Left cardiac atrium (tissue), 4 donors: ENCODE measurements around the gene PUM1. TPM values are rescaled to one million over a fixed set of nuclear protein-coding genes. Genes with fewer than 3 reads are reported as not detected.
A peak's percentile ranks its signal among the peaks of the same experiment; 100 is the strongest.
"Not testable (repeated sequence)": the region's sequence is repeated elsewhere in the genome, so short reads cannot be mapped to it uniquely, and the experiment has no call there.

ENCODE experiments used
- ATAC-seq, 2 donors: fragments of 200-7000 bp; cut with Tn5 transposase; one replicate each; pipeline ENCODE4 v1.9.1; 2020; ENCODE audit warnings: mild to moderate bottlenecking in 2 of 2, moderate library complexity in 2 of 2
- DNase-seq: peaks from one replicate; pipeline ENCODE4 v3.0.0-alpha.2; 2020
- intact Hi-C, 2 donors: fragments of 100-400 bp; cut with DNase I; formaldehyde crosslinking; loops; one replicate each; pipeline versions ENCODE4 v1.14.1 to v1.15.1; 2022 to 2023
- total RNA-seq, 2 donors: library from RNA; stranded (reverse); fragmentation: NEBNext Ultra II Directional; extraction: Animal tissue kit (Norgen Biotek cat#: 25700); gene quantifications; one replicate each; pipeline ENCODE4 v1.2.1, GENCODE V29; 2021
- donor health status: DM: no; HTN: yes; CAD: no.
- donor health status: DM: no; HTN: yes; CAD: no; lungs with severe emphysema.
- donor health status: DM: yes; HTN: yes; CAD: no.
- donor health status: Dilated cardiomyopathy.

Gene PUM1
- total RNA-seq, 2 donors from 2014 or later: 71.3 to 75.1 TPM

DNA sequence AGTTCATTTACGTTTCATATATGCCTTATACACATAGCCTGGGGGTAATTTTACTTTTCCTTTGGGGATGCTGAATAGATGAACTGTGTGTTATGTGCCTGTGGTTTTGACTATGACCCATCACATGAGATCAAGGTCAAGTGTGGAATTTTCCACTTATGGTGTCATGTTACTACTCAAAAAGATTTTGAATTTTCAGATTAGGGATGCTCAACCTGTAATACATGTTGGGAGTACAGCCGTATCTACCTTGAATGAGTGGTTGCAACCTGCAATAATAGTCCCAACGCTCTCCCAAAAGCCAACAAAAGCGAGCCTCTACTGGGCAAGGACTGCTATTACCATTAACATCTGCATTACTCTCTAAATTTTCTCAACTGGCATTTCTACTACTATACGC is 88.4 kb downstream of the PUM1 start:
- peak in 1 of 2 donors; percentile 13 for ATAC-seq
- no peak for DNase-seq
- intact Hi-C loops: no loop called here

GRCh38 chr1:30976143-30976542 is 89.4 kb downstream of the PUM1 start:
- intact Hi-C loops: no loop called here

GRCh38 chr1:30975217-30975616 is 90.3 kb downstream of the PUM1 start:
- intact Hi-C loops: no loop called here
- DNase-seq (no peak), ATAC-seq (no peak)

More at GRCh38 chr1:30976143-30976542, 89.4 kb downstream of the PUM1 start:
- ATAC-seq: peak; percentile 38 to 66
- no peak for DNase-seq

GRCh38 chr1:30974536-30974935 is 91.0 kb downstream of the PUM1 start:
- intact Hi-C loops: no loop called here
- ATAC-seq (no peak), DNase-seq (no peak)

DNA sequence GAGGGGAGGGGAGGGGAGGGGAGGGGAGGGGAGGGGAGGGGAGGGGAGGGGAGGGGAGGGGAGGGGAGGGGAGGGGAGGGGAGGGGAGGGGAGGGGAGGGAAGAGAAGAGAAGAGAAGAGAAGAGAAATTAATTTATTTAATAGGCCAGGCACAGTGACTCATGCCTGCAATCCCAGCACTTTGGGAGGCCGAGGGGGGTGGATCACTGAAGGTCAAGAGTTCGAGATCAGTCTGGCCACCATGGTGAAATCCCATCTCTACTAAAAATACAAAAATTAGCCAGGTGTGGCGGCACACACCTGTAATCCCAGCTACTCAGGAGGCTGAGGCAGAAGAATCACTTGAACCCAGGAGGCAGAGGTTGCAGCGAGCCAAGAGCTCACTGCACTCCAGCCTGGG is 93.2 kb downstream of the PUM1 start:
- intact Hi-C loops, DNase-seq, ATAC-seq: not testable (repeated sequence)

DNA sequence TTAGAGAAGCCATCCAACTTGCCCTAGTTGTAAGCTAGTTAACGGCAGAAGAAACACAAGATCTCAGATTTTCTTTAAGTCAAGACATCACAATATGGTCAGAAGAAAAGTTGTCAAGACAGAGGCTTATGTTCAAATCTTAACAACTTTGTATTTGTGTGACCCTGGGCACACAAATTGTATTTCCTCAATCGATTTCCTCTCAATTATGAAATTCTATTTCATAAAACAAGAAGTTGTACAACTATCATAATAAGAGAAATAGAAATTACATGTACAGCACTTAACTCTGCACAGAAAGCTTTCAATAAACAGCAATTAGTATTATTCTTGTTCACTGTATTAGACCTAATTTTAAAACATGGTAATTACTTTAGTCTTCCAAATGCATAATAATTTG is 94.0 kb downstream of the PUM1 start:
- ATAC-seq: no peak
- intact Hi-C loops: no loop called here
- no peak for DNase-seq

GRCh38 chr1:30969903-30970302 is 95.6 kb downstream of the PUM1 start:
- intact Hi-C loops: no loop called here
- ATAC-seq (no peak), DNase-seq (no peak)

DNA sequence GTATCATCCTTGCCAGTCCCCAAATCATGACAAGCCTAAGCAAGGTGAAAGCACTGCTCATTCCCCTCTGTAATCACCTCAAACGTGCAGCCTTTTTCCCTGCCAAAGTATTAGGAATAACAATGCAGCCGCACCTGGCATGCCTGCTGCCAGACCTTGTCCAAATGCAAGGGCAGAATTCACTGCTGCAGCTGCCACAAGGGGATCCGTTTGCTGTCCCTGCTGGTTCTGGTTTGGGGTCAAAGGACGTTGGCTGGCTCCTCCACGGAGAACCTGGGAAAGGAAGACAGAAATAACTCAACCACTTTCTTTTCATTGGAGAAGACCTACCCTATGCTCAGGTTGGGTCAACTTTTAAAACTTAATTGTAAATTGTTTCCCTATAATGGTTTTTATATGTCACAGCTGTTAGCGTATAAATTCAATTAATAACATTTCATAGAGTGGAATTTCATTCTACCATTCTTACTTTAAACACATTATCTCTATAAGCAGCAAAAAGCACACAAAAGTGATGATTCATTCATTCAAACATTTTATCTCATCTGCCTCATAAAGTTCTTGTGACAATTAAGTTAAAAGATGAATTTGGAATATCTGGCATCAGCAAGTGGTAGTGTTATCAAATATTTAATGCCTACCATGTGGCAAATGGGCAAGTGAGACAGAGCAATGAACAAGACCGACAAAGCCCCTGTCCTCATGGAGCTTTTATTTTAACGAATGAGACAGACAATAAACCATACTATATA is 97.1 kb downstream of the PUM1 start:
- no peak for DNase-seq
- ATAC-seq: no peak
- intact Hi-C loops: no loop called here

GRCh38 chr1:30966690-30967369 is 98.7 kb downstream of the PUM1 start:
- intact Hi-C loops: no loop called here
- no peak for DNase-seq
- peak in 1 of 2 donors; percentile 68 for ATAC-seq

DNA sequence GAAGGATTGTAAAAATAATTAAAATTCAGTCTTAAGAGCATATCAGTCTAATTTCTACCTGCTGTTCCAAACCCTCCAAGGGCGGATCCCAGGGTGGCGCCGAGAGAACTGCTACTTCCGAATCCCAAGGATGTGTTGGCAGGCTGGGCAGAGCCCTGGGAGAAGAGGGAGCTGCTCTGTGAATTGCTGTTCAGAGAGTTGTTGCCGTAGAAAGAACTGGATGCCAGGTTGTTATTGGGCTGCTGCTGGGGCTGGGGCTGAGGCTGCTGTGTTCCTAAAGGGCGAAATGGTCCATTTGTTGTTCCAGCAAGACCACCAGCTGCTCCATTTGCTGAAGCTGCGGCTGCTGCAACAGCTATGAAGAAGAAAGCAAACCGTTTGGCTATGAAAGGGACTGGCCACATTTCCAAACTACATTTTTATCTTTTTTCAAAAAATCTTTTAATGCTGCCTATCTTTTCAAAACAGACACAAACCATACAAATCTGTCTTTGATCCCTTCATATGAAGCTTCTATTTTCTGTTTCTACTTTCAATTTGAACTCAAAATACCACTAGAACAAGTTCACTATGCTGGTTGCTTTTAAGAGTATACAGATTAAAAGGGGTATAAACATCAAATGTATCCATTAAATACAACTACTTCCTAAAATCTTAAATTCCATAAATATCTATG is 99.5 kb downstream of the PUM1 start:
- ATAC-seq (peak in 1 of 2 donors; percentile 36), DNase-seq (no peak)
- intact Hi-C loops: no loop called here

- DNase-seq (peak; percentile 33), ATAC-seq (peak; percentile 48 to 59)
- intact Hi-C loops: no loop called here
Measured at GRCh38 chr1:30964706-30965105, 100.8 kb downstream of the PUM1 start.

GRCh38 chr1:30962609-30963508 is 102.7 kb downstream of the PUM1 start:
- ATAC-seq (no peak), DNase-seq (no peak)
- intact Hi-C loops: no loop called here

- intact Hi-C loops: no loop called here
- ATAC-seq (no peak), DNase-seq (no peak)
Measured at GRCh38 chr1:30957560-30958222, 107.8 kb downstream of the PUM1 start.

- ATAC-seq: no peak
- DNase-seq: no peak
- intact Hi-C loops: no loop called here
Measured at GRCh38 chr1:30955448-30956015, 110.0 kb downstream of the PUM1 start.

- DNase-seq (no peak), ATAC-seq (no peak)
- intact Hi-C loops: no loop called here
Measured at GRCh38 chr1:30953685-30954084, 111.8 kb downstream of the PUM1 start.

DNA sequence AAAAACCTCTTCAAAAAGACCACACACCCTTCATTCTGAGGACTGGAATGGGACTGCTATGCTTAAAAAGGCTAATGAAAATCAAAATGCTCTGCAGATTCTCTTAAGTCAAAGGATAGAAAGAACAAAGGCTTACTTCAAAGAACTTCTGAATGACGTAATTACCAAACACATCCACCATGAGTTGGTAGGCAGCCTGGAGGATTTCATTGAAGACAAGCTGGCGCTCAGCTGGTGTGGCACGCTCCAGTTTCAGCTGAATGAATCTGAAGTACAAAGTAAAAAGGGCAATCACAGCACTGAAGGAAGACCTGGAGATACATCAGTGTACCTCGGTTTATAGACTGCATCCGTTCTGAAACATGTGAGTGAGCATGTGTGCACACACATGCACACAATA is 113.4 kb downstream of the PUM1 start:
- intact Hi-C loops: no loop called here
- no peak for ATAC-seq

DNA sequence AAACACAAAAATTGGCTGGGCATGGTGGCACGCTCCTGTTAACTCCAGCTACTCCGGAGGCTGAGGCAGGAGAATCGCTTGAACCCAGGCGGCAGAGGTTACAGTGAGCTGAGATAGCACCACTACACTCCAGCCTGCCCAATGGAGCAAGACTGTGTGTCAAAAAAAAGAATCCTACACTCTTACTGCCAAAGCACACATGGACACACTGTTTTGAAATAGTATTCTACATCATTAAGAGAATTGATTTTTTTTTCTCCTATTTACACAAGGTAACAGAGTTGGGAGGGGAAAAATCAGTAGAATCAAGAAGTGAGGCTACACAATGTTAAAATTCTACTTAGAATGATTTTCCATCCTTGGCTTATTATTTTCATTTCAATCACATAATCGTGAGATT is 114.8 kb downstream of the PUM1 start:
- ATAC-seq: no peak
- intact Hi-C loops: no loop called here
- no peak for DNase-seq

More for the DNA sequence above, 113.4 kb downstream of the PUM1 start:
- DNase-seq: no peak

- ATAC-seq: no peak
- intact Hi-C loops: no loop called here
- DNase-seq: no peak
Measured at GRCh38 chr1:30950053-30950452, 115.5 kb downstream of the PUM1 start.
